GM23248 (cell line): ENCODE measurements around the gene ANKK1.

Experiments used
- EZH2 ChIP-seq: fragments of 200-600 bp; sonication (generic); IDR thresholded peaks from 2 replicates; pipeline ENCODE4 v1.6.1; 2018; ENCODE audit warnings: antibody characterized with exemption, mild to moderate bottlenecking; ENCODE audit not compliant: insufficient read depth, poor library complexity, severe bottlenecking
- EZH2phosphoT487 ChIP-seq: fragments of 200-600 bp; sonication (generic); IDR thresholded peaks from 2 replicates; pipeline ENCODE4 v1.6.1; 2018; ENCODE audit warnings: antibody characterized with exemption, moderate library complexity, mild to moderate bottlenecking, low read depth; ENCODE audit not compliant: insufficient read depth

GRCh38 chr11:113395782-113396336, 8.3 kb downstream of the ANKK1 start:
- TF ChIP-seq EZH2phosphoT487 (no peak), EZH2 (no peak)
